GM23338 (cell line): ENCODE measurements around the gene LOXL3. TPM values are rescaled to one million over a fixed set of nuclear protein-coding genes. Genes with fewer than 3 reads are reported as not detected.

ENCODE experiments used
- ATAC-seq: fragments of 200-7000 bp; cut with Tn5 transposase; 3 replicates; pipeline ENCODE4 v1.9.1; 2020
- DNase-seq: peaks from one replicate; pipeline ENCODE4 v3.0.0-alpha.2; 2015; ENCODE audit warnings: low spot score
- H2AFZ ChIP-seq: fragments of 200-600 bp; sonication (generic); 2 replicates; pipeline ENCODE4 v1.8.0; 2016; ENCODE audit warnings: antibody characterized with exemption, mild to moderate bottlenecking, moderate library complexity
- H3F3A ChIP-seq: fragments of 200-600 bp; sonication (generic); replicated peaks from 2 replicates; pipeline ENCODE4 v1.8.0; 2017; ENCODE audit warnings: antibody characterized with exemption, mixed run types, low read depth
- H3K27ac ChIP-seq: fragments of 200-600 bp; sonication (generic); 2 replicates; pipeline ENCODE4 v1.6.1; 2016; ENCODE audit warnings: low read depth
- H3K27me3 ChIP-seq: fragments of 200-600 bp; sonication (generic); 2 replicates; pipeline ENCODE4 v1.8.0; 2016; ENCODE audit warnings: mild to moderate bottlenecking, mixed run types, moderate library complexity; ENCODE audit not compliant: insufficient read depth
- H3K36me3 ChIP-seq: fragments of 200-600 bp; sonication (generic); 2 replicates; pipeline ENCODE4 v1.8.0; 2016; ENCODE audit warnings: mild to moderate bottlenecking; ENCODE audit not compliant: insufficient read depth
- H3K4me1 ChIP-seq: fragments of 200-600 bp; sonication (generic); 2 replicates; pipeline ENCODE4 v1.8.0; 2016; ENCODE audit warnings: mild to moderate bottlenecking, moderate library complexity; ENCODE audit not compliant: insufficient read depth
- H3K4me2 ChIP-seq: fragments of 200-600 bp; sonication (generic); 2 replicates; pipeline ENCODE4 v1.7.1; 2017; ENCODE audit warnings: mixed run types
- H3K4me3 ChIP-seq: fragments of 200-600 bp; sonication (generic); 2 replicates; pipeline ENCODE4 v1.6.1; 2016; ENCODE audit warnings: mixed run types
- H3K79me2 ChIP-seq: fragments of 200-600 bp; sonication (generic); replicated peaks from 2 replicates; pipeline ENCODE4 v1.8.0; 2017; ENCODE audit warnings: mild to moderate bottlenecking; ENCODE audit not compliant: insufficient read depth
- H3K9me2 ChIP-seq: fragments of 200-600 bp; sonication (generic); 2 replicates; pipeline ENCODE4 v1.8.0; 2017; ENCODE audit not compliant: insufficient read depth
- H4K20me1 ChIP-seq: fragments of 200-600 bp; sonication (generic); replicated peaks from 2 replicates; pipeline ENCODE4 v1.8.0; 2017; ENCODE audit warnings: mild to moderate bottlenecking; ENCODE audit not compliant: insufficient read depth
- H3K27ac Mint-ChIP-seq: 2 replicates; pipeline ENCODE4 v1.8.0; 2020; ENCODE audit warnings: inconsistent platforms, mild to moderate bottlenecking, moderate library complexity, mixed read lengths
- H3K27me3 Mint-ChIP-seq: 3 replicates; pipeline ENCODE4 v1.8.0; 2022; ENCODE audit warnings: low read depth, mild to moderate bottlenecking, moderate library complexity, mixed read lengths, inconsistent platforms; ENCODE audit not compliant: insufficient read depth, poor library complexity
- H3K36me3 Mint-ChIP-seq: 3 replicates; pipeline ENCODE4 v1.8.0; 2021; ENCODE audit warnings: low read depth, mild to moderate bottlenecking, inconsistent platforms, moderate library complexity, mixed read lengths
- H3K4me1 Mint-ChIP-seq: 3 replicates; pipeline ENCODE4 v1.8.0; 2020; ENCODE audit warnings: mild to moderate bottlenecking, inconsistent platforms, mixed read lengths
- H3K4me3 Mint-ChIP-seq: 3 replicates; pipeline ENCODE4 v1.8.0; 2021; ENCODE audit warnings: moderate library complexity, mild to moderate bottlenecking, inconsistent platforms, mixed read lengths
- H3K9me3 Mint-ChIP-seq: 3 replicates; pipeline ENCODE4 v1.8.0; 2020; ENCODE audit warnings: moderate library complexity, mild to moderate bottlenecking, inconsistent platforms, mixed read lengths
- CREB1 ChIP-seq: fragments of 250-450 bp; sonication (Bioruptor Pico); IDR thresholded peaks from 2 replicates; pipeline ENCODE4 v1.5.0; 2020; ENCODE audit warnings: low read depth, mild to moderate bottlenecking, moderate library complexity
- CTCF ChIP-seq, 2 experiments: fragments of 200-600 bp in 1 of 2; sonication (generic) in 1 of 2; conservative IDR thresholded peaks; 2 replicates each; pipeline versions ENCODE4 v1.5.1 to v1.6.1; 2016 to 2017; ENCODE audit warnings: antibody characterized with exemption in 2 of 2, low read depth in 2 of 2, mild to moderate bottlenecking in 2 of 2, moderate library complexity in 1 of 2
- ETS1 ChIP-seq: IDR thresholded peaks from 2 replicates; pipeline ENCODE4 v1.6.1; 2016; ENCODE audit warnings: antibody characterized with exemption
- EZH2phosphoT487 ChIP-seq: fragments of 200-600 bp; sonication (generic); IDR thresholded peaks from one replicate; pipeline ENCODE4 v1.8.1; 2018; ENCODE audit warnings: antibody characterized with exemption; ENCODE audit not compliant: unreplicated experiment
- JUNB ChIP-seq: IDR thresholded peaks from one replicate; pipeline ENCODE4 v1.6.1; 2016; ENCODE audit warnings: antibody characterized with exemption; ENCODE audit not compliant: unreplicated experiment
- NANOG ChIP-seq: IDR thresholded peaks from 2 replicates; pipeline ENCODE4 v1.6.1; 2016; ENCODE audit warnings: antibody characterized with exemption, borderline replicate concordance
- POLR2AphosphoS5 ChIP-seq: IDR thresholded peaks from 2 replicates; pipeline ENCODE4 v1.6.1; 2016; ENCODE audit warnings: antibody characterized with exemption, low read depth
- REST ChIP-seq: IDR thresholded peaks from one replicate; pipeline ENCODE4 v1.6.1; 2018; ENCODE audit warnings: antibody characterized with exemption; ENCODE audit not compliant: unreplicated experiment
- STAT1 ChIP-seq: IDR thresholded peaks from one replicate; pipeline ENCODE4 v1.6.1; 2016; ENCODE audit warnings: antibody characterized with exemption; ENCODE audit not compliant: unreplicated experiment
- polyA plus RNA-seq: library from polyadenylated mRNA; unstranded; fragments of >200 nt; fragmentation: Nextera tagmentation; extraction: Ambion mirVana; gene quantifications from 2 replicates; pipeline ENCODE4 v1.2.1, GENCODE V29; 2016
- total RNA-seq: library from RNA; depleted of rRNA; stranded (reverse); fragments of >200 nt; shearing (Covaris generic); gene quantifications from 2 replicates; pipeline ENCODE4 v1.2.3, GENCODE V29; 2014

LOXL3 gene
- total and polyA plus RNA-seq, 2 experiments from 2014 or later, result 4.7 to 14.9 TPM

DNA sequence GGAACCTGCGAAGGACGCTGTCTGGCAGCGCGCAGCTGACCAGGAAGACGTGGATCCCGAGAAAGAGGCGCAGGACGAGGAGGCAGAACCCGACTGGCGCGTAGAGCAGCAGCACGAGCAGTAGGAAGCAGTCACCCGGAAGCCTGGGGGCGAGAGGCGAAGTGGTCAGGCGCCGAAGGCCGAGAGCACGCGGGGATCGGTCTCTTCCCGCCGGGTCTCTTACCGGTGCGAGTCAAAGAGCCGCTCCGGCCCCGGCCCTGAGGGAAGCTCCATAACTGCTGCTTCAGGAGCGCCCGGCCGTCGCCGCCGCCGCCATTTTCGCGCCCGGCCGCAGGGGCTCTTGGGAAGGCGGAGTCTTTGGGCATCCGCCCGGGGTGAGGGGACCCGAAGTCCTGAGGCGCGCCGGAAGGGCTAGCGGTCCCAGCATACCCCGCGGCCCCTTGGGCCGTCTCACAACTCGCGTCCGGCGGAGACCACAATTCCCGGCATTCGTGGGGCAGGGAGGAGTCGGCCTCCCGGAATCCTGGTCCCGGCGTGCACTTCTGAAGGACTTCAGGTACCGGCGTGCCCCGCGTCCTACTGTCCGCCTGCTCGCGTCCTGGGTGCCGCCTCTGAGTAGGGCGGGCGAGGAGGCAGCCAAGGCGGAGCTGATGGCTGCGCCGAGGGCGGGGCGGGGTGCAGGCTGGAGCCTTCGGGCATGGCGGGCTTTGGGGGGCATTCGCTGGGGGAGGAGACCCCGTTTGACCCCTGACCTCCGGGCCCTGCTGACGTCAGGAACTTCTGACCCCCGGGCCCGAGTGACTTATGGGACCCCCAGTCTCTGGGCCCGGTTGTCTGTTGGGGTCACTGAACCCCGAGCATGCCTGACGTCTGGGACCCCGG lies 24.1 kb downstream of the LOXL3 start, which contains the start of the genes AUP1 and HTRA2:
AUP1 (minus strand) TSS at position 350 of the 882 bp plus-strand sequence; CDS start at position 273, 77 bp downstream.
HTRA2 (plus strand) TSS at position 577 of the 882 bp plus-strand sequence; CDS start at position 651, 74 bp downstream.
- peaks cover 9% of the 10 kb centered on the region; the same call in 1 of the 2 replicates for H4K20me1 ChIP-seq
- 0 out of 2 replicates have a peak, but pooled peaks cover 12% of the 10 kb centered on the region for H3F3A ChIP-seq
- peaks cover 7% of the 10 kb centered on the region; the same call in 1 of the 2 replicates for H3K4me1 ChIP-seq
- H3K4me2 ChIP-seq, result peak within 1 kb of the TSS; percentile 98
- Mint-ChIP-seq H3K9me3 (no peaks in the 10 kb centered on the region; the same call in 2 of the 3 replicates), H3K27me3 (peaks cover 18% of the 10 kb centered on the region), H3K27ac (peak within 1 kb of the TSS; percentile 97), H3K36me3 (peaks cover 55% of the 10 kb centered on the region), H3K4me3 (peak within 1 kb of the TSS; percentile 100), H3K4me1 (peaks cover 19% of the 10 kb centered on the region)
- H3K27ac ChIP-seq, result peak within 1 kb of the TSS; percentile 83; the same call in 1 of the 2 replicates
- H3K4me3 ChIP-seq, result peak within 1 kb of the TSS; percentile 100
- TF ChIP-seq EZH2phosphoT487 (no peak), POLR2AphosphoS5 (peak; percentile 89), CREB1 (CRISPR knock-in tag) (peak; percentile 52), ETS1 (peak; percentile 98), STAT1 (no peak), CTCF (conservative IDR thresholded peaks at IDR 0.05; ENCODE audit: low read depth in 2 of 2) (no peak)
- H3K9me2 ChIP-seq, result no peaks in the 10 kb centered on the region
- peaks cover 18% of the 10 kb centered on the region for H3K79me2 ChIP-seq
- peak; percentile 94 for ATAC-seq
- DNase-seq, result peak; percentile 100
- H3K36me3 ChIP-seq, result peaks cover 11% of the 10 kb centered on the region
- no peaks in the 10 kb centered on the region for H3K27me3 ChIP-seq
- H2AFZ ChIP-seq, result peak within 1 kb of the TSS; percentile 97

DNA sequence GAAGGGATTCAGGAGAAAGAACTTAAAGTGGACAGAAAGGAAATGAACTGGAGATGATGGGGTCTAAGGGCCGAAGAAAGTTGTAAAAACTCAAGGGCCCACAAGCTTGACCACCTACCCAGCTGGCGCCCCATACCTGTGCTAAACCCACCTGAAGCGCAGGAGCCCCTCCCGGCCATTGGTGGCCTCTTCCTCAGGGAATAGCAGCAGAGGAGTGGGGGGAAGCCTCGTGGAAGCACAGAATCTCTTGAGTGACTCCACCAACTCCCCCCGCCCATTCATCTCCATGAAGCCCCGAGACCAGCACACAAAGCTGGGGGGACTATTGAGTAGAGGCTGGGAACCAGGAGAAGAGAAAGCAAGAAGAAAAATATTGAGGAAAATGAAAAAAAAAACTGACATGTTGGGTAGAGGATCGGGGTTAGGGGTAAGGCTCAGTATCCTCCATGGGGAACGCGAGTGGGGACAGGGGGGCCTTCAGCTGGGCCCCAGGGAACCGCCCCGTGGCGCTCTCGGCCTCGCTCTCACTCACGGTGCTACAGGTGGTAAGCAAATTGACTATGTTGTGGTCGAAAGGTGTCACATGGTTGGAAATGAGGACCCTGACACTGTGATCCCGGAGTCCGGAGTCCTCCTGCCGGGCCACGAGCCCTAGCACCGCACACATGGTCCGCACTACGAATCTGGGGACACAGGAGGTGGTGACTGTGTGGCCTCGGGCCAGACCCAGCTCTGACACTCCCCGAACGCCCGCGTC lies 25.0 kb downstream of the LOXL3 start:
- peak overlapping the region; percentile 83; the same call in 1 of the 2 replicates for H3K27ac ChIP-seq
- H3K4me3 ChIP-seq, result peak overlapping the region; percentile 100
- H3F3A ChIP-seq, result 0 out of 2 replicates have a peak, but pooled peaks cover 12% of the 10 kb centered on the region
- no peaks in the 10 kb centered on the region for H3K27me3 ChIP-seq
- H2AFZ ChIP-seq, result peak overlapping the region; percentile 94; the same call in 1 of the 2 replicates
- no peak for TF ChIP-seq REST
- TF ChIP-seq JUNB, result no peak
- TF ChIP-seq CTCF (conservative IDR thresholded peaks at IDR 0.05; ENCODE audit: low read depth in 2 of 2), result 0 out of 4 replicates have a peak, but pooled peaks of 1 of the 2 experiments have one; percentile 6
- TF ChIP-seq NANOG, result no peak
- TF ChIP-seq ETS1, result no peak
- H3K79me2 ChIP-seq, result peaks cover 18% of the 10 kb centered on the region
- peaks cover 52% of the 10 kb centered on the region for H3K36me3 Mint-ChIP-seq
- peak overlapping the region; percentile 98 for H3K4me2 ChIP-seq
- H3K9me3 Mint-ChIP-seq, result no peaks in the 10 kb centered on the region
- no peak for DNase-seq
- H3K9me2 ChIP-seq, result no peaks in the 10 kb centered on the region
- peaks cover 9% of the 10 kb centered on the region; the same call in 1 of the 2 replicates for H4K20me1 ChIP-seq
- peak; percentile 6 for ATAC-seq
- H3K36me3 ChIP-seq, result peaks cover 11% of the 10 kb centered on the region
- peaks cover 18% of the 10 kb centered on the region for H3K27me3 Mint-ChIP-seq
- H3K27ac Mint-ChIP-seq, result peak overlapping the region; percentile 97
- peaks cover 7% of the 10 kb centered on the region; the same call in 1 of the 2 replicates for H3K4me1 ChIP-seq
- peaks cover 19% of the 10 kb centered on the region for H3K4me1 Mint-ChIP-seq
- H3K4me3 Mint-ChIP-seq, result peak overlapping the region; percentile 100
